HT-29 (cell line): ENCODE measurements around the gene LCE6A. TPM values are rescaled to one million over a fixed set of nuclear protein-coding genes. Genes with fewer than 3 reads are reported as not detected.

Source experiments
- DNase-seq: peaks from one replicate; pipeline ENCODE4 v3.0.0-alpha.2; 2015; ENCODE audit warnings: low spot score
- total RNA-seq: library from RNA; depleted of rRNA; stranded (reverse); fragments of >200 nt; shearing (Covaris generic); gene quantifications from 2 replicates; pipeline ENCODE4 v1.2.3, GENCODE V29; 2014; rRNA removed

The LCE6A gene
- total RNA-seq, 1 experiment from 2014 or later = not detected

DNA sequence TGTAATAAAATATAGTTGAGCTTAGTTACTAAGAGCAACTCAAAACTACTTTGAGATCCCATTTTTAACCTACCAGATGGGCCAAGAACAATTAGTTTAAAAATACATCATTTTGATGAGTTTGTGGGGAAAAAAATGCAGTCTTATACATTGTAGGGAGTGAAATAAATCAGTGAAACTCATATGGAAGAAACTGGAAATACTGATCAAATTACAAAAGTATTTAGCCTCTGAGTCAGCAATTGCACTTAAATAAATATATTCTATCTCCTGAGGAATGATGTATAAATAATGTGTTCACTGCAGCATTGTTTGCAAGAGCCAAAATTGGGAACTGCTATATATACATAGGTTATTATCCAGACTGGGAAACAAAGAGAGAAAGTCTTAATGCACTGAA, 30.8 kb downstream of the LCE6A start:
- DNase-seq = no peak

DNA sequence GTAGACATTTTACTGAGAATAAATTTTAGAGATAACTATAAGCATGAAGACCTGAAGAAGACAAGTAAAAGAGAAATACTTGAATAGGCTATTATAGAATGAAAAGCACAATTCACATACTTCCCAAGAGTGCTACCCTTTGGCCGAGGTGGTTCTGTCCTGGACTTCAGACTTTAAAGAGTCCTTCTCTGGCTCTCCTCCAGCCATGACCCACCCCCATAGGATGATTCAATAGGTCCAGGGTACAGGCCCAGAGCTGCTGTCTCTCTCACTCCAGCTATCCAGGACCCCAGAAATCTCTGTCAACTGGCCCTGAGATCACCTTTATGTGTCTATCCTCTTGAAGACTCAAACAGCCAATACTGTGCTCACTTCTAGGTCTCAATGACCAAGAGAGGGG, 34.2 kb downstream of the LCE6A start:
- peak; percentile 8 for DNase-seq

DNA sequence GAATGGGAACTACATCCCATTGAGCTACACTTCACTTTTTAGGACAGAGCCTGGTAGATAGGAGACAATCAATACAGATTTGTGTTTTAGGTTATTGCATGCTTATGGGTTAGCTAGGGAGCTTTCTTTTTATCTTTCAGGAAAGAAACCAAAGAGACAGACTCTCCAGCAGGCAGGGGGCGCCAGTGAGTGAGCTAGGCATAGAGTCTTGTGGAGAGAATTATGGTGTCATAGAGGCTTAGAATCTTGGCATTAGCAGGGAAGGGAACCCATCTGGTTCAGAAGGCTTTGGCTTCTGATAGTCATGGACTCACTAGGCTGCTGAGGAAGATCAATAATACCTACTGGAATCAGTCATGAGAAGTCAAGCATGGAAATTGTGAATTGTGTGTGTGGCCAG, 35.4 kb downstream of the LCE6A start, which contains the start of gene SMCP:
Gene SMCP, plus strand, starts transcription at position 281 of the 400 bp plus-strand sequence. CDS start 6,101 bp downstream, outside the sequence.
- DNase-seq = peak; percentile 49

DNA sequence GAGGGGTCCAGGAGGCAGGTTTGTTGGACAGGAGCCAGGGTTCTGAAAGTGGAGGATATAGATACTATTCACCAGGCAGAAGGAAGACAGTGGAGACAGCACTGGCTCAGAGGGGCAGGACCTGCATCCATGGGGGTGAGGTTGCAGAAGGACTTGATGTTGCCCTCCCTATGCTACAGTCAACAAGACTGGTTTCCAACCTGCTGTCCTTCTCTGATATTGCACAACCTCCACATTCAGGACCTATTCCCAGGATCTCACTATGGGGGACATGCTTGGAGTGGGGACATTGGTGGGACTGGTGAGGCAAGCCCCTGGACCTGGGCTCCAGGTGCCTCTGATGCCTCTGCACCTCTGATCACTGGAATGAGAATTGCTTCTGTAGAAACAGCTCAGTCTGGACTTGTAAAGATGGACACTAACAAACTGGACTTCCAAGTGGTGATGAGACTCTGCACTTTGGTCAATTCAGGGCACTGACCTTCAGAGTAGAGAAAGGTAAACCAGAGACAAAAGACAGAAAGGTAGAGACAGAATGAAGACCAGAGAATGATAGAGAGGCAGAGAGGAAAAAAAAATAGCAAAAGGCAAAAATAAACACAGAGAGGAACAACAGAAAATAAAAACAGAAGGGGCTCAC, 37.0 kb downstream of the LCE6A start:
- DNase-seq = no peak

DNA sequence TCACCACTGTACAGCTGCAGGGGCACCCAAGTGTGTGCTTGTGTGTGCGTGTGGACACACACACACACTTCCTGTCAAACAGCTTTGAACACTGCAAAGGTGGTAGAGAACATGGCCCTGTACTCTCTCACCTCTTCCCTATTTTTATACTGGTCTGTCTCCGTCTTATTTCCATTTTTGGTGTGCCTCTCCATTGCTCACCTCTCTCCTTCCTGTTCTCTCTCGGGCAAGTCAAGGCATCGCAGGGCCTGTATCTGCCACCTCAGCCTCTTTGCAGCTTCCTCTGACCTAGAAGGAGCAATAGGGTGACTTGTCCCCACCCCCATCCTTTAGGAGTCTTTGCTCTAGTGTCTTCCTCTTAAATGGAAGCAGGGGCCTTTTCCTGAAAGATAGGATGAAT, 37.7 kb downstream of the LCE6A start:
- no peak for DNase-seq

DNA sequence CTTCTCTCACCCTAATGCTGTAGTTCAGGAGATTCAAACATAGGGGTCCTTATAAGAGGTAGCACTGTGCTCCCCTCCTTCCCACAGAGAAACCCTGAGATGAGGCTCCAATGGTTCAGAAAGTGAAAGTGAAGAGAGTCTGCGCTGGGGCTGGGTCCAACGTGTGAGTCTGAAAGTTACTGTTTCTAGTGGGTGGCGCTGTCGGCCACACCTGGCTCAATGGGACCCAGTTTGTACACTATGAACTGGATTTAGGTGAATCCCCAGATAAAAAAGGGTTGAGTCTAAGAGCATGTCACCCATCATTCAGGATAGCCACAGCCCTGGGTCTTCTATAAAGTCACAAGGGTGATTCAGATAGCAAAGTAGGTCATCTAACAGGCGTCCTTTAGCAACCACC, 38.3 kb downstream of the LCE6A start:
- no peak for DNase-seq

DNA sequence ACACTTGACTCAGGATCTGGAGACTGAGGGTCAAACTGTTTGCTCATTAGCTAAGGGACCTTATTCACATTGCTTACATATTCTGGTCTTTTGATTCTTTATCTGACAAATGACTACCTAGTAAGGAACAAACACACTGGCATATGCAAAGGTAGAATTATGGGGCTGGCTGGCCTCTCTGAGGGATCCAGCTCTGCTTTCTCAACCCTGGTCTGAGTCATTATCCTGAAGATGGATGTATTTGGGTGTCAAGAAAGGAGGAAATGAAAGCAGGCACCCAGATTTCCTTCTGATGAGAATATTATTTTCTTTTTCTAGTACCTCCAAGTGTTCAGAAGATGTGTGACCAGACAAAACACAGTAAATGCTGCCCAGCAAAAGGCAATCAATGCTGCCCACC, 41.4 kb downstream of the LCE6A start:
- no peak for DNase-seq

DNA sequence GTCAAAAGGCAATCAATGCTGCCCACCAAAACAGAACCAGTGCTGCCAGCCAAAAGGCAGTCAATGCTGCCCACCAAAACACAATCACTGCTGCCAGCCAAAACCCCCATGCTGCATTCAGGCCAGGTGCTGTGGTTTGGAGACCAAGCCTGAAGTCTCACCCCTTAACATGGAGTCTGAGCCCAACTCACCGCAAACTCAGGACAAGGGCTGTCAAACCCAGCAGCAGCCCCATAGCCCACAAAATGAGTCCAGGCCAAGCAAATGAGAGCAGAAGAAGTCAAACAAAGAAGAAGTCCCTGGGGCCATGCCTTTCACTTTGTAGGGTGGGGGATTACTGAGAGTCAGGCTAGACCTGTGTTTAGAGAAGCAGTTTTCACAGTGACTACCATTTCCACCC, 41.9 kb downstream of the LCE6A start:
- DNase-seq = no peak

DNA sequence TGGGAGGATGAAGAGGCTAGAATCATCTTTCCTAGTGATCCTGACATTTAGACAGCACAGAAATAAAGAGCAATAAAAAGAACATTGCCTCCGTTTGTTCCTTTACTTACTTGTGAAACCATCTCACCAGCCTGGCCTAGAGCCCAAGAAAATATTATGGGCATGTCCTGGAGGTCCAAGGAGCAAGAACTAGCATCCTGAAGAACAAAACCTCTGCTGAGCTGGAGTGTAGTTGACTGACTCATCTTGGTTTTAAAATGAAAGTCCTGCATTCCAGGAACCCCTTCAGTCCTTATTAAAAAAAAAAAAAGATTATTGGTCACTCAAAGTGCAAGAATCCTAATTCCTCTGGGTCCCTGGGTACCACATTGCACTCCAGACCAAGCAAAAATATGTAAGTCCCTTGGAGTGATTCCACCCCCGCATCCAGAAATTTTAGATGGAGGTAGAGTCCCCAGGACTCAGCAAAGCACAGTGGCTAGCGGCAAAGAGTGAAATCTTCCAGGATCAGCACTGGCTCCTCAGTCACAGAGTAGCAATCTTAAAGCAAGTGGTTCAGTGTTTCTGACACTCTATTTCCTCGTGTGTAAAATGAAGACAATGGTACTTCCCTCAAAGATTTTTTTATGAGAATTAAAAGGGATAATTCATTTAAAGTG, 42.4 kb downstream of the LCE6A start:
- DNase-seq = no peak

DNA sequence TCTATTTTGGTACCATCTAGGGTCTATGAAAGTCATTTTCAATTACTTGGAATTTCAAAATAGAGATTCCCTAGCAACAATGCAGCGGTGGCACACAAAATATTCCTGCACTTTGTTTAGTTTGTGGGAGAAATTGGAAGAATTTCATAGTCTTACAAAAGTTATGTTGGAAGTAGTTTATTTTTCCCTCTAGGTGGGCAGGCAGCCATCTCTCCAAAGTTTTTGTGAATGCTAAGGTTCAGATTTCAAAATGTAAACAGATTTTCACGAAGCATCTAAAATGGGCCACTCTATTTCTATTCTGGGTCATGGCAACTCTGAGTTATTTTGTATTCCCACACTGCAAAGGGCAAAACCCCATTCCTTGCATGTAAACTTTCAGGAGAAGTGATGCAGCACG, 43.4 kb downstream of the LCE6A start:
- no peak for DNase-seq

DNA sequence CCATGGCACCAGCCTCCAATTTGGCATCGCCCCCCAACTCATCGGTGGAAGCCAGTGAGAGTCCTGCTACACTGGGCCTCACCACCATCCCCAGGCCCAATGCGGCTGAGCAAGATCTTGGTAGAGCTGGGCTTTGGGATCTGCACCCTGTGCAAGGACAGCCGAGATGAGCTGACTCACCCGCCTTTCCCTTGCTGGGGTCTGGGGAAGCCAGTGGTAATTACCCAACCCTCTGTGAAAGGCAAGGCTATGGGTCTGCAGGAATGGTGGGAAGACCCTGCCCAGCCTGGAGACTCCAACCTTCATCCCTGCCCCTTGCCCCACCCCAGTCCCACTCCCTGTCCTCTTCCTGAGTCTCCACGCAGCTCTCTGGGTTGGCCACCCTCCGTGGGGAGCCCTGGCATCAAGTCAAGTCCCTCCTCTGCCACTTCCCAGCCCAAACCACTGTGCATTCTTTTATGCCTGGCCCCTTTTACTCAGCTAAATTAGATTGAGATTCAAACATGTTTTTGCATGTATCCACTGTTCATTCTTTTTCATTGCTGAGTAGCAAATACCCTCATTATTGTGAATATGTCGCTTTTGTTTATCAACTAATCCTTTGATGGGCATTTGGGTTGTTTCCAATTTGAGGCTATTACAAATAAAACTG, 44.2 kb downstream of the LCE6A start:
- DNase-seq = no peak

DNA sequence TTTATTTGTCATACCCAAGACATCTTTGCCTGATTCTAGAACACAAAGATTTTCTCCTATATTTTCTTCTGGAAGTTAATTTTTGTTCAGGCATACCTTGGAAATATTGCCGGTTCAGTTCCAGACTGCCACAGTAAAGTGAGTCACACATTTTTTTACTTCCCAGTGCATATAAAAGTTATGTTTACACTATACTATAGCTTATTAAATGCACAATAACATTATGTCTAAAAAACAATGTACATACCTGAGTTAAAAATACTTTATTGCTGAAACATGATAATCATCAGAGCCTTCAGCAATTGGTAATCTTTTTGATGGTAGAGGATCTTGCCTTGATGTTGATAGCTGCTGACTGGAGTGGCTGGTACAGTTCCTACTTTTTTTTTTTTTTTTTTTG, 45.5 kb downstream of the LCE6A start:
- DNase-seq = no peak

Other genes starting within 250 kb of the LCE6A start
- not detected in 2 replicates for gene LCE3C, start 242.6 kb upstream of the LCE6A start, total RNA-seq
- not detected in 2 replicates for gene LCE3B, start 229.0 kb upstream of the LCE6A start, total RNA-seq
- gene LCE3A, start 219.8 kb upstream of the LCE6A start, total RNA-seq = not detected in 2 replicates
- gene LCE2D, start 179.5 kb upstream of the LCE6A start, total RNA-seq = not detected in 2 replicates
- not detected in 2 replicates for gene LCE2C, start 167.6 kb upstream of the LCE6A start, total RNA-seq
- not detected in 2 replicates for gene LCE2B, start 156.7 kb upstream of the LCE6A start, total RNA-seq
- not detected in 2 replicates for gene LCE2A, start 144.5 kb upstream of the LCE6A start, total RNA-seq
- not detected in 2 replicates for gene LCE4A, start 134.7 kb upstream of the LCE6A start, total RNA-seq
- not detected in 2 replicates for gene KPRP, start 84.8 kb upstream of the LCE6A start, total RNA-seq
- gene LCE1F, start 67.7 kb upstream of the LCE6A start, total RNA-seq = not detected in 2 replicates
- gene LCE1E, start 56.6 kb upstream of the LCE6A start, total RNA-seq = 3.0 and 5.2 TPM in 2 replicates
- not detected in 2 replicates for gene LCE1D, start 46.1 kb upstream of the LCE6A start, total RNA-seq
- gene LCE1C, start 36.2 kb upstream of the LCE6A start, total RNA-seq = not detected in 2 replicates
- gene LCE1B, start 30.9 kb upstream of the LCE6A start, total RNA-seq = not detected in 2 replicates
- not detected in 2 replicates for gene LCE1A, start 15.4 kb upstream of the LCE6A start, total RNA-seq
- gene LCE7A, start 17.1 kb downstream of the LCE6A start, total RNA-seq = not detected in 2 replicates
- not detected in 2 replicates for gene SMCP, start 35.5 kb downstream of the LCE6A start, total RNA-seq
- gene IVL, start 65.7 kb downstream of the LCE6A start, total RNA-seq = 2.0 and 2.2 TPM in 2 replicates
- gene SPRR5, start 104.3 kb downstream of the LCE6A start, total RNA-seq = not detected in 2 replicates
- not detected in 2 replicates for gene SPRR4, start 127.8 kb downstream of the LCE6A start, total RNA-seq
- gene SPRR1A, start 141.2 kb downstream of the LCE6A start, total RNA-seq = not detected in 2 replicates
- 0.10 and 0.20 TPM in 2 replicates for gene SPRR3, start 158.9 kb downstream of the LCE6A start, total RNA-seq
- 0.57 and 1.9 TPM in 2 replicates for gene SPRR1B, start 188.3 kb downstream of the LCE6A start, total RNA-seq
- not detected in 2 replicates for gene SPRR2D, start 198.3 kb downstream of the LCE6A start, total RNA-seq
- not detected in 2 replicates for gene SPRR2A, start 214.7 kb downstream of the LCE6A start, total RNA-seq
- not detected in 2 replicates for gene SPRR2B, start 228.8 kb downstream of the LCE6A start, total RNA-seq